Right hindlimb (tissue), 1 donor: ENCODE data around the gene VIPR1.

Experiments
- DNase-seq: peaks from one replicate; pipeline ENCODE4 v3.0.0-alpha.2; 2018

Gene VIPR1

GRCh38 chr3:42581400-42581708 lies 78.9 kb downstream of the VIPR1 start:
- DNase-seq = no peak

- DNase-seq = peak; percentile 96
Measured at GRCh38 chr3:42581709-42582473, 79.4 kb downstream of the VIPR1 start, which contains the start of gene SEC22C. Gene SEC22C (minus strand): TSS chr3:42581967. CDS start chr3:42569046, 12,921 bp downstream.

DNA sequence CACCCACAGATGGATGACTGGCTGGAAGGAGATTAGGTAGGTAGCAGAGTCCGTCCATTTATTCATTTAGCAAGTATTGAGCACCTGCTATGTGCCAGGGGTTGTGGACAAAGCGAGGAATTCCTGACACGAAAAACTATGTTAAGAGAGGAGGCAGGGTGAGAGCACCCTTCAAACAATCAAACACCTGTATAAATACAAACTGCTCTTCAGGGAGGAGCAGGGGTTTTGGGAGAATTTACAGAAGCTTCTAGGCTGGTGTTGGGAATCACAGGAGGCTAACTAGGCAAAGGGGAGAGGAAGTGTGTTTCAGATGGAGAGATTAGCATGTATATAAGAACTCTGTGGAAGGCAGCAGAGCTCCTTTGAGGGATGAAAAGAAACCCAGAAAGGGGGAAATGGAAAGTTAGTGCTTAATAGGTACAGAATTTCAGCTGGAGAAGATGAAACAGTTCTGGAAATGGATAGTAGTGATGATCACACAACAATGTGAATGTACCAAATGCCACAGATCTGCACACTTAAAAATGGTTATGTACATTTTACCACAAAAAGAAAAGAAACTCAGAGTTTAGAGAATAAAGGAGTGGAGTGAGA lies 80.1 kb downstream of the VIPR1 start:
- no peak for DNase-seq
